Mammary epithelial cell (primary cell): ENCODE results near the gene LOC101059915.

Experiments
- CTCF ChIP-seq, 2 donors: IDR thresholded peaks in 1 of 2; conservative IDR thresholded peaks in 1 of 2; 2 replicates each; pipeline ENCODE4 v1.5.1; 2011 to 2012; ENCODE audit warnings: inconsistent platforms in 2 of 2, low read length in 2 of 2, mild to moderate bottlenecking in 2 of 2, control low read depth in 1 of 2, low read depth in 1 of 2; ENCODE audit not compliant: insufficient read depth in 1 of 2; ENCODE audit errors: extremely low read depth in 1 of 2
- EZH2 ChIP-seq: IDR thresholded peaks from 2 replicates; pipeline ENCODE4 v1.6.1; 2012; ENCODE audit warnings: low read length, inconsistent platforms, borderline replicate concordance

- TF ChIP-seq CTCF (conservative IDR thresholded peaks at IDR 0.05 in 1 of 2, IDR thresholded peaks at IDR 0.05 in 1 of 2; ENCODE audit: extremely low read depth in 1 of 2, insufficient read depth in 1 of 2, low read depth in 1 of 2, low read length in 2 of 2) (no peak), EZH2 (no peak)
Observed at GRCh38 chrX:71665747-71666146, 1.6 kb upstream of the LOC101059915 start.
